Mesodermal cell (in vitro differentiated cells): ENCODE data around the gene TTC7B.

Source experiments
- H3K27ac ChIP-seq: 2 replicates; pipeline ENCODE4 v1.7.0; 2013; ENCODE audit warnings: mild to moderate bottlenecking, low read depth, low read length, moderate library complexity; ENCODE audit not compliant: severe bottlenecking
- H3K36me3 ChIP-seq: 2 replicates; pipeline ENCODE4 v1.7.1; 2013; ENCODE audit warnings: mild to moderate bottlenecking, low read length, moderate library complexity; ENCODE audit not compliant: control insufficient read depth, insufficient read depth
- H3K4me1 ChIP-seq: one replicate; pipeline ENCODE4 v1.7.1; 2013; ENCODE audit warnings: mild to moderate bottlenecking, low read length; ENCODE audit not compliant: insufficient read depth, control insufficient read depth, poor library complexity, severe bottlenecking
- H3K4me3 ChIP-seq: 2 replicates; pipeline ENCODE4 v1.7.0; 2013; ENCODE audit warnings: low read length, control low read depth, mild to moderate bottlenecking; ENCODE audit not compliant: insufficient read depth, poor library complexity, severe bottlenecking; ENCODE audit errors: extremely low read depth
- H3K9me3 ChIP-seq: 2 replicates; pipeline ENCODE4 v1.7.1; 2013; ENCODE audit warnings: mild to moderate bottlenecking, low read length, moderate library complexity; ENCODE audit not compliant: control insufficient read depth
- WGBS, 2 experiments: methylation state at CpG; one replicate each; pipeline ENCODE4 v1.1.5; 2013; ENCODE audit warnings: missing lambda C conversion rate in 2 of 2; ENCODE audit not compliant: insufficient coverage in 2 of 2; 5-methylcytosine and 5-hydroxymethylcytosine counted together

The TTC7B gene

DNA sequence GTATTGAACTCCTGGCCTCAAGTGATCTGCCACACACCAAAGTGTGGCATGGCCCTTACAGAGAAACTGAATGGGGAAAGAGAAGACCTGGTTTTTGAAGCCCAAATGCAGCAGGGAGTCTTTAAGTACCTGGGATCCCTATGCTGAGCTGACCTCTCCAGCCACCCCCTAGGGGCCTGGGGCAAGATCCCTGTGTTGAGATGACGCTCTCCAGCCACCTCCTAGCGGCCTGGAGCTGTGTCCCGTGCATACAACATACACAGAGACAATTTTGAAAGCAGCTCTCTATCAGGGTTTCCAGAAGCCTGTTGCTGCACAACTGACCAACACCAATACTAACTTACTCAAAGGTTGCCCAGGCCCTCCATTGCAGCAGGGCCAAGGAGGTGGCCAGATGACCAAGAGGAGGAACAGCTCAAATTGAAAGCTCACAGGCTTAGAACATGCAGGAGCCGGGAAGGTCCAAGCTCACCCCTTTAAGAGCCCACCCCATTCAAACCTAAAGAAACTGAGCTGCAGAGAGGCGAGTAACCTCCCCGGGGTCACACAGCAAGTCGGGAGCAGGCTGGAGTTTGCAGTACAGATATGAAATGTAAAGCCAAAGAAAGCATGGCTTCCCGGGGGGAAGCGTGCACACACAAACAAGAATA is 31.5 kb downstream of the TTC7B start:
- peaks cover 40% of the 10 kb centered on the region for H3K36me3 ChIP-seq
- 88 to 96% methylated on average over 4 of the region's 9 CpGs for WGBS, 2 experiments

GRCh38 chr14:90783344-90783743 is 32.9 kb downstream of the TTC7B start:
- no peak overlapping the region for H3K4me3 ChIP-seq
- no peak overlapping the region for H3K27ac ChIP-seq
- no peaks in the 10 kb centered on the region for H3K9me3 ChIP-seq
- peaks cover 50% of the 10 kb centered on the region for H3K36me3 ChIP-seq
- 90 to 97% methylated on average over 5 to 6 of the region's 6 CpGs for WGBS, 2 experiments
- no peaks in the 10 kb centered on the region for H3K4me1 ChIP-seq

More for the DNA sequence above, 31.5 kb downstream of the TTC7B start:
- Histone ChIP-seq H3K27ac (no peak overlapping the region), H3K9me3 (no peaks in the 10 kb centered on the region), H3K4me1 (no peaks in the 10 kb centered on the region), H3K4me3 (no peak overlapping the region)

DNA sequence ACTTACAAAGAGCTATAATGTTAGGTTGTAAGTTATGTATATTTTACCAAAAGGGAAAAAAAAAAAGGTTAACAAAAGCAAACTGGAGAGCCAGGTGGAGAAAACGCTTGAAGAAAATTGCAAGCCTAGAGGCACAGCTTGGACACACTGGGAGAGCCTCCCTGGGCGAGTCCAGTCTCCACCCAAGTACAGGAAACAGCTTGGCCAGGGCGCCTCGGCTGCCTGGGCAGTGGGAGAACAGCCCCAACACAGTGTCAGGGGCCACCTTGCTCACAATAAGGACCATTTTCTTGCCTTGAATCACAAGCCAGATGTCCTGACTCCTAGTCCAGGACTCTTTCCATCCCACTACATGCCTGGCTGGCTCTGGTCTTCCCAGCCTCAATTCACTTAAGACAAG is 33.3 kb downstream of the TTC7B start:
- 92 to 96% methylated on average over 2 to 4 of the region's 4 CpGs for WGBS, 2 experiments
- no peak overlapping the region for H3K4me3 ChIP-seq
- H3K4me1 ChIP-seq = no peaks in the 10 kb centered on the region
- peaks cover 55% of the 10 kb centered on the region for H3K36me3 ChIP-seq
- no peak overlapping the region for H3K27ac ChIP-seq
- no peaks in the 10 kb centered on the region for H3K9me3 ChIP-seq

DNA sequence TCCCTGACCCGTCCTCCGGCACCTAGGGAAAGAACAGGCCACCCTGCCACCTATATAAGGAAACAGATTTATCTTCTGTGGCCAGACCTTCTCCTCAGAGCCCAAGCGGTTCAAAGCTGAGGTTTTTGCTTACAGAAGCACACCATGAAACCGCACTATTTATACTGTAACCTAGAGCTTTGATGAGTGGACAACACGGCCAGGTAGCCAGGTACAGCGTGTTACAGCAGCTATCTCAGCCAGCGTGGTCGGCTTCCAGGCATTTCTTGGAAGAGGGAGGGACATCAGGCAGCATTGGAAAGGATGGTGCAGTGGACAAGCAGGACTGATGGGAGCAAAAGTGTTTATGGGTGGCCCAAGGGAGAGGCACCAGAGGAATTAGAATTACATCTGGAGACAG is 34.4 kb downstream of the TTC7B start:
- Histone ChIP-seq H3K4me3 (no peak overlapping the region), H3K36me3 (peaks cover 61% of the 10 kb centered on the region), H3K4me1 (no peaks in the 10 kb centered on the region), H3K27ac (no peak overlapping the region), H3K9me3 (no peaks in the 10 kb centered on the region)
- WGBS, 2 experiments = 94 to 97% methylated on average over 6 to 8 of the region's 8 CpGs

- H3K4me3 ChIP-seq = no peak overlapping the region
- 94 to 100% methylated on average over 1 to 3 of the region's 4 CpGs for WGBS, 2 experiments
- H3K9me3 ChIP-seq = no peaks in the 10 kb centered on the region
- peaks cover 64% of the 10 kb centered on the region for H3K36me3 ChIP-seq
- no peak overlapping the region for H3K27ac ChIP-seq
- H3K4me1 ChIP-seq = no peaks in the 10 kb centered on the region
These were observed 34.9 kb downstream of the TTC7B start for GRCh38 chr14:90781344-90781761.

DNA sequence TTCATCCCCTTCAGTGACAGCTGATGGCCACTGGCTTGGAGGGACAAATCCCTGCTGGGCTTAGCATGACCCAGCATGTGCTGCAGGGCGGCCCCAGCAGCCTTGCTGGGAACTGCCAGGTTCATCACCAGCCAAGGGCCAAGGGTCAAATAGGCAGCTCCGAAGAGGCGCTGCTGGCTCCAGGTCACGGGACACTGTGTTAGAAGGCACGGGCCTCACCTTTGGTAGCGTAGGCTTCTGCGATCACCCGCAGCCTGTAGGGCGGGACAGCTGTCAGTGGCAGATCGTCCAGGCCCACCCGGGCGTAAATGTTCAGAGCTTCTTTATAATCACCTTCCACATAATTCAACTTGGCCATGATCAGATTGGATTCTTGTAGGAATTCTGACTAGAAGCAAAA is 35.7 kb downstream of the TTC7B start:
- no peaks in the 10 kb centered on the region for H3K9me3 ChIP-seq
- 89 to 95% methylated on average over 7 to 9 of the region's 12 CpGs for WGBS, 2 experiments
- peaks cover 59% of the 10 kb centered on the region for H3K36me3 ChIP-seq
- H3K27ac ChIP-seq = no peak overlapping the region
- no peaks in the 10 kb centered on the region for H3K4me1 ChIP-seq
- no peak overlapping the region for H3K4me3 ChIP-seq

DNA sequence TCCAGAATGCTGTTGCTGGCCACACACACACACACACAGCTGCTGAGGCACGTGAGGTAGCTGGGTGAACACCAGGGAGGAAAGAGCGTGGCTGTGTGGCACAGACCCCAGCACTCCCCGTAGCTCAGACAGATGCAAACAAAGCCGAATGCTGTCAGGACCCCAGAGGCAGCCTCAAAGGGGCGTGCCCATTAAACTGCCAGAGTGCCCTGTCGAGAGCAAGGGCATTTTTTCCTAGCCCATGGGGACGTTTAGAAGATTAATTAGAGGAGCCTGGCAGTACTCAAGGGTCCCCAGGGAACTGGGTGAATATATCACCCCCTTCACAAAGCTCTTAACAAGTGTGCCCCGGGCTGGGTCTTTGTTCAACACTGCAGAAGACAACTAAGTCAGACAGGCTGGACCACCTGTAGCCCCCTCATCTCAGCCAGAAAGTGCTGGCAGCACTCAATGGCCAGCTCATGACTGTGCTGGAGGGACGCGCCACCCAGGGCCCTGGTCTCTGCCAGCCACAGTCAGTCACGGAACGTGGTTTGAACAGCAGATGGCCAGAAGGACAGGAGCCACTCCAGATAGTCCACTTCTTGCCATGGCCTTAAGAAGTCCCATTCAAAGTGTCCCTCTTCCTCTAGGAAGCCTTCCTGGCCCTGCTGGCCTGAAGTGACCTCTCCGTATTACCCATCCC is 37.5 kb downstream of the TTC7B start:
- Histone ChIP-seq H3K4me3 (no peak overlapping the region), H3K9me3 (no peaks in the 10 kb centered on the region), H3K4me1 (no peaks in the 10 kb centered on the region), H3K36me3 (peaks cover 61% of the 10 kb centered on the region), H3K27ac (no peak overlapping the region)
- WGBS, 2 experiments = 91 to 95% methylated on average over 12 of the region's 13 CpGs

- no peak overlapping the region for H3K4me3 ChIP-seq
- no peaks in the 10 kb centered on the region for H3K9me3 ChIP-seq
- H3K4me1 ChIP-seq = no peaks in the 10 kb centered on the region
- peaks cover 57% of the 10 kb centered on the region for H3K36me3 ChIP-seq
- H3K27ac ChIP-seq = no peak overlapping the region
- WGBS, 2 experiments = 93 to 94% methylated on average over 9 to 10 of the region's 11 CpGs
These were observed 38.3 kb downstream of the TTC7B start for GRCh38 chr14:90777830-90778485.

DNA sequence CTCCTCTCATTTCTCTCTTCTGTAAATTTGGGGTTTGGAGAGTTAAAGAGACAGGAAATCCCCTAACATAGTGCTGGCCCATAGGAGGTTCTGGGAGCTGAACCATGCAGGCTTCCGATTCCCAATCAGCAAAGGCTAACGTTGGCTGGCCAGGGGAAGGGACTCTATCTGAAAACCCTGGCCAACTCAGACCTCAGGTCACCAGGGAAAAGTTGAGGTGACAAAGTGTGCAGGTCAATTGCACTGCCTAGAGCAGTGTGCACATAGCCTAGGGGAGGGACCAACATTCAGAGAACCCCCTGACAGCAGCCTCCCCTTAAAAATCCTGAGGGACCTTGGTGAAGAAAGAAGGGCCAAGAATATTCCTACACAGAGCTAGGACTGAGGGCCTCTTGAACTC is 38.9 kb downstream of the TTC7B start:
- Histone ChIP-seq H3K4me1 (no peaks in the 10 kb centered on the region), H3K27ac (no peak overlapping the region), H3K9me3 (no peaks in the 10 kb centered on the region), H3K4me3 (no peak overlapping the region), H3K36me3 (peaks cover 55% of the 10 kb centered on the region)
- 75 to 95% methylated on average over 2 of the region's 2 CpGs for WGBS, 2 experiments

DNA sequence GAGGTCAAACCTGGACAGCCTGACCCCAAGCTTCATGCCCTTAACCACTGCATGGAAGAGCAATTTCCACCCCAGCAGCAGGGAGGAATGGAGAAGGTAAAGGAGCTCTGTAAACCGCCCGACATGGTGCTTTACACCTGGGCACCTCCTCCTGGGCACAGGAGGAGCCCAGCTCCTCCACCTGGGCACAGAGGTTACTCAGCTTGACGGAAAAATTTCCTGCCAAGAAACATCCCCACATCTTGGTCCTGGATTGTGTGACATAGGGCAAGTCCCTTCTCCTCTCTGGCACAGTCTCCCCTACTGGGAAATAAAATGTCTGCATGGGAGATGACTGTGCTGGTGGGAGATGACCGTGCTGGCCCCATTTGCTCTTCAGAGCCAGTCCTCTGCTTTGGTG is 40.8 kb downstream of the TTC7B start:
- no peak overlapping the region for H3K27ac ChIP-seq
- no peak overlapping the region for H3K4me3 ChIP-seq
- 100% methylated on average over 3 of the region's 4 CpGs for WGBS, 2 experiments
- peaks cover 55% of the 10 kb centered on the region for H3K36me3 ChIP-seq
- no peaks in the 10 kb centered on the region for H3K9me3 ChIP-seq
- H3K4me1 ChIP-seq = no peaks in the 10 kb centered on the region

- WGBS, 2 experiments = 89 to 100% methylated on average over 4 of the region's 5 CpGs
- Histone ChIP-seq H3K9me3 (no peaks in the 10 kb centered on the region), H3K4me1 (no peaks in the 10 kb centered on the region), H3K27ac (no peak overlapping the region), H3K4me3 (no peak overlapping the region), H3K36me3 (peaks cover 57% of the 10 kb centered on the region)
These were observed 41.9 kb downstream of the TTC7B start for GRCh38 chr14:90774316-90774715.
